HK-2 (cell line): ENCODE measurements around the gene KIAA1210.
A peak's percentile ranks its signal among the peaks of the same experiment; 100 is the strongest.

Experiments used
- DNase-seq: peaks from one replicate; pipeline ENCODE4 v3.0.0-alpha.2; 2018; ENCODE audit not compliant: unreplicated experiment

Gene KIAA1210

DNA sequence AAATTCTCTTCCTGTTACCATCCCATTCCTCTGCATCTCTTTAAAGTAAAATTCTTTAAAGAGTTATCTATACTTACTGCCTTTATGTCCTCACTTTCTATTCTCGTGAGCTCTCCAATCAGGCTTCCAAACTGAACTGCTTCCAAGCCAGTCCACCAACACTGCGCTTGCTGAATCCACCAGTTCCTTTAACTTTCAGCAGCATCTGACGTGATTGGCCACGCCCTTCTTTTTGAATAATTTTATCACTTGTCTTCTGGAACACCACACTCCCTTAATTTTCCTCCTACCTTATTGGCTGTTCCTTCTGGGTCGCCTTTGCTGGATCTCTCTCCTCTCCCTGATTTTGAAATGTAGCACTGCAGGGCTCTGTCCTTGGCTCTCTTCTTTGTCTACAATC, at the start of gene KIAA1210:
TSS of gene KIAA1210 (minus strand) at position 163 of the 400 bp plus-strand sequence. CDS start 4,170 bp downstream, outside the sequence.
- no peak for DNase-seq

DNA sequence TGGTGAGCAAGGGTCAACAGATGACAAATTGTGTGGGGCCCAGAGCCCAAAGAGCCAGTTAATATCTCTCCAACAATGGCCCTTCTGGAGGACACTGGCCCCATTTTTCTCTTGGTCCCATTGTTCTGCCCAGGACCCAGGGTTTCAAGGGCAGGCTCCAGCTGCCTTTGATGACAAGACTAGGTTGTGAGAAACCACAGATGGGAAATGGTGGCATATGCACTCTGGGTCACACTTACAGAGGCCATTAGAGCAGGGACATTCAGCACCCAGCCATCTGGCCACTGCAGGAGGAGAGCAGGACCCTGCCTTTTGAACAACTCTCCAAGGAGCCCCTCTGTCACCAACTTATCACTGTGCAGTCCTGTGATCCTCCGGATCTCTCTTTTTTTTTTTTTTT, 49.7 kb upstream of the KIAA1210 start:
- DNase-seq: no peak

DNA sequence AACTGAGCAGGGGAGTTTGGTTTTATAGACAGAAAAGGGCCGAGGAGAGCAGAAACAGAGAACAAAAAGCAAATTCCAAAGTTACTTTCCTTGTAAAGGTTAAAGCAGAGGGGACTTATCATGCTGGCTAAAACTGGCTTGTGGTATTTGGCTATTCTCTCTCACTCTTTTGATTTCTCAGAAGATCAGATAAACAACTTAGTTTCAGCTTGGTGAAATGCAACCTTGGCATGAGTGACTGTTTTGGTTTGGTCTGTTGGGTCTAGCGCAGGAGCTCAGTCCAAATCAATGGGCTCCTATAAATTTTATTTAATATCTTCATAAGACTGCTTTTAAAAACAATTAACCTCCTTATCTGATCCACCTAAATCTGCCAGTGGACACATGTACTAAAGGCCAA, 47.3 kb upstream of the KIAA1210 start:
- no peak for DNase-seq

DNA sequence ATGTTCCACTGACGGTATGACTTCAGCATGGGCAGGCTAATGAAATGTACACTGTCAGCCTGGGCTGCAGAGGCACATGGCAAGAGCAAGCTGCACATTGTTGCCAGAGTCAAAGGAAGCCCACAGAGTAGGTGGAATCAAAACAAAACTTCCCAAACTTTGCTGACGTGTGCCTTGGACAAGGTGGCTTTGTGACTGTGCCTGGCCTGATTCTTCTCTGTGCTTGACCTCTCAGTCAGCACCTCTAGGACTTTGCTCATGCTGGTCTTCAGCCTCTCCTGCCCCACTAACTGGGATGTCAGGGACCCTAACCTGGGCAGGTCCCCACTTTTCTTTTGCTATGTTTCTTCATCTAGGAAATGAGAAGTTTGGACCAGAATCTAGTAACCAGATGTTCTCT, 40.5 kb upstream of the KIAA1210 start:
- no peak for DNase-seq

DNA sequence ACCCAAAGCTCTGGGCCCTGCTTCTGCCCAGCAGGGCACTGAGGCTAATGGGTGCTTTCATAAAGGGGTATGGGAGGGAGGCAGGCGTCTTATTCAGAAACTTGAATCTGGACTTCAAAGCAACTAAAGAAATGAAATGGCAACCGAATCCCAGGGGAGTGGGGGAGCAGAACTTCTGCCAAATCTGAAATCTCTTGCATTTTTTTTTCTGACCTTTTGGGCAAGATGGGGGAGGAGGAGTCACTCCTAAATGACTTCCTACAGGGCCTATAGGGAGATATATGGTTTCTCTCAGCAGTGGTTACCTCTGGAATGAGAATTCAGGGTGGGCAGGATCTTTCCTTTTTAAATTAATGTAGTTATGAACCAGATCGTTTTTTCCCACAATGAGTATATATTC, 30.6 kb upstream of the KIAA1210 start:
- no peak for DNase-seq

DNA sequence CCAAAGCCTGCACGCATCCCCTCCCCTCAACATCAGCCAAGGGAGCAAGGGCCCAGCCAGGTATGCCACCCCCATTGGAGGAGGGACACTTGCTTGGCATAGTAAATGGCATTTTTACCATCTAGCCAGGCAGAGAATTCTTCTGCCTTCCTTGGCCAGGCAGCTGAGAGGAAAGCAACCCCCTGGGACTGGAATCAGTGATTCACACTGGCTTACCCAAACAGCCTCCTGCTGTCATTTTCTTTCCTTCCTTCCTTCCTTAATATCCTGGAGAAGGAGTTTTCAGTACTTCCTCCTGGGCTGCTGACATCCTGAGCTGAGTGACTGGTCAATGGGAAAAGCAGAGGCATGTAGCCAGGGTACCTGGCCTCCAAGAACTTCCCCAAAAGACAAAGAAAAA, 28.6 kb upstream of the KIAA1210 start:
- no peak for DNase-seq

DNA sequence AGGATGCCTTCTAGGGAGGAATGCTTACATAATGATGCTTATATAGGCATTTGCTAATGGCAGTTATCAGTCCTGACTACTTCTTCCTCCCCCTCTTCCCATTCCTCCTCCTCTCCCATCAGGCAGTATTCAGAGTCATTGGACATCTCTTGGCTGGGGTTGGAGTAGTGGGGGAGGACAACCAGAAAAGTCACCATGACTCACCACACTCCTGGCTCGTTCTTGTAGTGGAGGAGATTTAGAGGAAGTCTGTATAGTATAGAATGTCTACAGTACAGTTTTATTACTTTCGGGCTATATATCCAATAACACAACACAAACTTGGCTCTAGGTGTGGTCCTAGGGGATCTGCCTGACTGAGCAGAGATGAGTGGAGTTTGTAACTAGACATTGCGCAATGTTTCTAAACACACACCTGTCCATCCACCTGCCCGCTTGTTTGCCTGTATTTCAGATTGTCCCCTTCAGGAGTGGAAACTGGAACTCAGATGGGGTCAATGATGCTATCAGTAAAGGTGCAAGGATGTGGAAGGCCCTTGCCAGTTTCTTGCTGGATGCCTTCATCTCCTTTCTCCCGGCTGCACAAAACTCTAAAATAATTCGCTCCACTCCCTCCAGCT, 27.9 kb upstream of the KIAA1210 start:
- DNase-seq: peak; percentile 11

DNA sequence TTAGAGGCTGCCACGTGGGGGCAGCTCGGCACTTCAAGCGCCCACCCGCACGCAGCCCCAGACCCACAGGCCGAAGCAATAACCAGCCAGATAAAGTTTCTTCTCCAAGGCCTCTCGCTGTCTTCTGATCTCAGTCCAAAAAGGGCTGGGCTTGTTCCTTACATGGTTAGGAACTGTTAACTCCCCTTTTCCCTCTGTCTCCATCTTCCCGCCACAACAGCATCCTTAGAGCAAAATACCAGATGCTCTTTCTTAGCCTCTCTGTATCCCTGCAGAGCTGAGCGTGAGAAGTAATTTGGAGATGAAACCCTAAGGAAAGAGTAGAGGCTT, 23.4 kb upstream of the KIAA1210 start:
- no peak for DNase-seq

DNA sequence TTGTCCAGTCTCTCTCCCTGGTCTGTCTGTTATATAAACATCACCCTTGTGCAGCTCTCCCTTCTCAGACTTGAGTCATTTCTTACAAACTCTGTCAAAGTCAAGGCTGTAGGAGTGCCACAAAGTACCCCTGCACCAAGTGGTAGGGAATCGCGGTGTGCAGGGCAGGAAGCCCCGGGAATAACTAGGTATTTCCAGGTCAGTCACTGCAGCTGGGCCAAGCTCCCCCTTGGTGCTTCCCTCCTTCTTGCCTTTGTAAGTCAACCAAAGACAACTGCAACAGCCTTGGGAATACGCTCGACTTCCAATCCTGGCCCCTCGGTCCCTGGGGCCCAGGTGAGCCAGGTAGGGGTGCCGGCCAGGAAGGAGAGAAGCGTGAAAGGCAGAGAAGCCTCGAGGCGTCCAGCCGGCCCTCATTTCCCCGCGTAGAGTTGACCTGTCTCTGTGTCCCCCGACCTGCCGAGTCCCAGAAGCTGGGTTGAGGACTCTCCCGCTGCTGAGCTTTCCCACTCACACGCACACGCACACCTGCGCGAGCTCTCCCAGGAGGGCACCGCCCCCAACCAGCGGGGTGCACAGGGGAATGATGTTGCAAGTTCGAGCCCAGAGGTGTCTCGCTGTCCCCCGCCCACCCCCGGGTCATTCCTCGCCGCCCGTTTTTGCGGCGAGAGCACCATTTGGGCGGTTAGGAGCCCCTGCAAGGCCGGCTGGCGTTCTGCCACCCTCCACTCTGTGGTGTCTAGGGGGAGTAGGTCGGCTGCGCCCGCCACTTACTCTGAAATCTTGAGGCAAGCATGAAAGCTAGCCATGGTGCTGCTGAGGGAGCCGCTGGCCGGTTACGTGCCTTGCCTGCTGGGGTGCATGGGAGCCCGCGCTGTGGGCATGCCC, 22.8 kb upstream of the KIAA1210 start:
- DNase-seq: no peak

DNA sequence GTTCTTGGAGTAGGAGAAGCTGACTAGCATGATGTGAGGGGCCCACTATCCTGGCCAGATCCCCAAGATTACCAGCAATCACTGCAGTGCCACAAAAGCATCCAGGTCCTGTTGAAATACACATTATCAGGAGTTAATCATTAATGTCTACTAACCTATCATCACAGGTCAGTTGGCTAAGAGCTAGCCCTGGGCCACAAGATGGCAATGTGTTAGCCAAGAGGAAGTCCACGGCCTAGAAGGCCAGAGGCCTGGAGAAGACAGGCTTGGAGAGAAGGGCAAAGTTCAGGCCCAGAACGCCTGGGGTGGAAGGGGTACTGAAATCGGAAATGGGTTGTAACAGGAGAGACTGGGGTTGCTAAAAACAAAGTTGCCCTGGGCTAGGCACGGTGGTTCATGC, 19.9 kb upstream of the KIAA1210 start:
- no peak for DNase-seq

DNA sequence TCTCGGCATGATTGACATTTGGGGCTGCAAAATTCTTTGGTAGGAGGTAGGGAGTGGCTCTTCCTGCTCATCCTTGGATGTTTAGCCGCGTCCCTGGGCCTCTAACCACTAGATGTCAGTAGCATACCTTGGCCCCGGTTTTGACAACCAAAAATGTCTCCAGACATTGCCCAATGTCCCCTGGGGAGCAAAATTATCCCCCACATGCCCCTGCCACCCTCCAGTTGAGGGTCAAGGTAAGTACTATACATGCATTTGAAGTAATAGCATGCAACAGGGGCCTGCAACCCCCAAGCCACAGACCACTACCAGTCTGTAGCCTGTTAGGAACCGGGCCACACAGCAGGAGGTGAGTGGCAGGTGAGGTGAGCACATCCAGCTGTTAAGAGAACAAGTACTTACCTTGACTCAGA, 17.6 kb upstream of the KIAA1210 start:
- peak; percentile 5 for DNase-seq

DNA sequence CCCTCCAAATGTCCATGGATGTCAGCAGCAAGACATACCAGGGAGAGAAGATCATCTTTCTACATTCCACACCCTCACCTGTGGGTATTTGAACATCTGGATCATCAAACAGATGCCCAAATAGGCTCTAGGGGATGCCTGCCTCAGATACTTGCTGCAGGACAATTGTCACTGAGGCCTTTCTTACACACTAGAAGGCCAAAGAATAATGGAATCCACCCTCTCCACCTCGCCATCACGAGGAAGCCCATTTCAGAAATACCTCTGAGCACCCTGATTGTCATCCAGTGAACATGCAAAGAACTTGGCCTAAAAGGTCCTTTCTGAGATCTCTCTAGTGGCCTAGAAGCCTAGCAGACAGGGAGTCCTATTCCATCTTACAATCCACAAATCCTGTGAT, 6.9 kb upstream of the KIAA1210 start:
- DNase-seq: no peak

DNA sequence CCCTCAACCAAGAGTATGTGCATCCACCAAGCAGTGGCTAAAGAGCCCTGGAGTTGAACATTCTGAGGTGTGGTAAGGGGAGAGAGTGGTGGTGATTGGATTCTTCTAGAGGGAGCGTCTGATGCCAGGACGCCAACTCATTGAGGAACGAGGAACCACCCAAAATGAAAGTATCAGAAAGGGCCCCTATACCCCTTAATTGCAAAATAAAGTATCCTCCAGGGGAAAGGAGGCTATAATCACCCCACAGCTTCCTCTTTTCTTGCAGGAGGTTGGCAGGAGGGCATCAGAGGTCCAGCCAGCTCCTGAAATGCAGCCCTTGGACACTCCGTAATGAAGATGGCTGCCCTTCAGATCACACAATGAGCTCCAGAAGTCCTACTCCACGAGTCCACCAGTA, 5.3 kb upstream of the KIAA1210 start:
- no peak for DNase-seq

DNA sequence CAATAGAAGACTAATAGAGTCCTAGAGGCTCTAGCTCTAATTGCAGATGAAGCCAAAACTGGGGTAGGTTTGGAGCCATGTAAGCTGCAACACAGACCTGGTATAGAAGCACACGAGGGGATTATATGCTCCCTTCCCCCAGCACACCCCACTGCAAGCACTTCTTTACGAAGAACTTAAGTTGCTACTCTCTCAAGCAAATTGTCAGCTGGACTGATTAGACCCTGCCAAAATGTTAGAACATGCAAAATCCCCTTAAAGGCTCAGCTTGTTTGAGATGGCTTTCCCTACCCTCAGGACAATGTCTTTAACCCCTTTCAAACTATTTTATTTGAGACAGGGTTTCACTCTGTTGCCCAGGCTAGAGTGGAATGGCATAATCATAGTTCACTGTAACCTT, 4.7 kb upstream of the KIAA1210 start:
- no peak for DNase-seq

DNA sequence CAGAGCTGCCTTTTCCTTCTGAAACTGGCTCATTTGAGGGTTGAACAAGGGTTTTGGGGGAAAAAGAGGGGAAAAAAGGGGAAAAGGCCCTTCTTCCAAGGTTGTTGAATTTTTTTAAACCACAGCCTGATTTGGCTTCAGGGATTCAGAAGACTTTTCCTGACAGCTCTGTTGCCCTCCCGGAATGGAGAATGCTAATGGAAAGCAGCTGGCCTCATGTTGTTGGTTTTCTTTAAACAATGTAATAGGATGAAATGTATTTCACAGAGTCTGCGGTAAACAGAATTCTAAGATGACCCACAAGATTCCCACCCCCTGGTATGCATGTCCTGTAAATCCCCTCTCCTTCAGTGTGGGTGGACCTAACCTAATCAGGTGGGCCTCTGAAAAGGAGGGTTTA, 3.3 kb upstream of the KIAA1210 start:
- no peak for DNase-seq

DNA sequence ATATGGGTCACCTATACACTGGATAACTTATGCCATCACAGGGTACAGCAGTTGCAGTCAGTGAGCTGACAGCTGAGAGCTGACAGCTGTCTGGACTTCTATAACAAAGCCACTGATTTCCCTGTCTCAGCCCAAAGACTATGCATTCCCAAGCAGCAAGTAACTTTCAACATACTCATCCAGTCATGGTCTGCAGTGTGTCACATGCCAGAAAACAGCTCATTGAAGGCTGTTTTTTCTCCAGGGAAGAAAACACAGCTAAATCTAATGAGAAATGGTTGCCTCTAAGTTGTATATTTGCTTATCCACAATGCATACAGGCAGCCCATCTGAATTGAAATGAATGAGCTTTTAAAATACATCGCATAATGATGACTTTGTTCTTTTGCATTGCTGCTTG, 6.3 kb downstream of the KIAA1210 start:
- no peak for DNase-seq

DNA sequence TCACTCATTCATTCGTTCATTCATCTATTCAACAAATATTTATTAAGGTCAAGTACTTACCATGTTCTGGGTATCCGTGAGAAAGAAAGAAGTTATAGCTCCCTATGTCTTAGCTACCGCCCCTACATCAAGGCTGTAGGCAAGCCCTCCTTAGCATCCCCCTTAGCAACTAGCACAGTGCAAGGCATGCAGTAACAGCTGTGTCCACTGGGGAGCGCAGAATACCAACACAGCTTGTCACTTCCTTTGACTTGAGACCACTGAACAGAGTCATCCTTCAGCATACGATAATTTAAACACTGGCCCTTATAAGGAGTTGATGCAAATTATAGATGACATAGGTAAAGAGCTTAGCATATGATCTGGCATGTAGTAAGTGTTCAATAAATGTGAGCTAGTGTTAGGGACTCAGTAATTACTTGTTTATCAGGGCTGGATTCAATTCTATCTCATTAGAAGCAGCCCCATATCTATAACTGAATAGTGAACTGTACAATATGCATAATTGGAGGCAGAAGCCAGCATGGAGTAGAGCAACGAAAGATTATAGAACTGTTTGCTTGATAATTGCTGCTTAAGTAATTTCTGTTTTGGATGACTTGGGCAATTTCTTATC, 8.7 kb downstream of the KIAA1210 start:
- peak; percentile 30 for DNase-seq

DNA sequence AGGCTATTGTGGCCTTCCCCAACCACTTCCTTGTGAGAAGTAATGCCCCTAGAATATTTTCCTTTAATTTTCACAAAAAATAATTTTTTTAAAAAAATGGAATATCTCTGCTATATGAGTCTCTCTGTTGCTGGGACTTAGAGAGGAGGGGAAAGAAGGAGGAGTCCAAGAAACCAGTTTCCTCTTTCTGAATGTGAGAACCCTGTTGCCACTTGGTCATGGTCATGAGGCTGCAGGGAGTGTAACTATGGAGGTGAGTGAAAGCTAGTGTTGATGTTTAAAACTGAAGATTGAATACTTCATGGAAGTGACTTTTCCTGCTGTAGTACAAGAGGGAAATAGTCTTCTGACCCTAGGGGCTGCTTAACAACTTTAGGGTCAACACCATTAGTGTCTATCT, 20.4 kb downstream of the KIAA1210 start:
- no peak for DNase-seq

DNA sequence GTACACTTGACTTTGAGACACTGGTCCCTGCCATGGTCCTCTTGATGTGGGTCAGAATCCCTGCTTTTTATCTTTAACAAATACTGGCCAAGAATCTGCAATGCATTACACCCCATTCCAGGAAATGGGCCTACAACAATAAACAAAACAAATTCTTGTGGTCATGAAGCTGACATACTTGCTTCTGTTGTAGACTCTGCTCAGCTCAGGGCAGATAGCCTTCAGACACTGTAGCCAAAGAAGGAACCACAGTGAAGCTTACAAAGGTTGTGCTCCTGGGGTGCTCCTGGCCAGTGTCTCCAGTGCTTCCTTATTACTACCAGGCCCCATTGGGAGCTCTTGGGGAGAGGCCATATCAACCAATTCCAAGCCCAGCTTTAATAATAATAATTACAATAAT, 21.8 kb downstream of the KIAA1210 start:
- no peak for DNase-seq

DNA sequence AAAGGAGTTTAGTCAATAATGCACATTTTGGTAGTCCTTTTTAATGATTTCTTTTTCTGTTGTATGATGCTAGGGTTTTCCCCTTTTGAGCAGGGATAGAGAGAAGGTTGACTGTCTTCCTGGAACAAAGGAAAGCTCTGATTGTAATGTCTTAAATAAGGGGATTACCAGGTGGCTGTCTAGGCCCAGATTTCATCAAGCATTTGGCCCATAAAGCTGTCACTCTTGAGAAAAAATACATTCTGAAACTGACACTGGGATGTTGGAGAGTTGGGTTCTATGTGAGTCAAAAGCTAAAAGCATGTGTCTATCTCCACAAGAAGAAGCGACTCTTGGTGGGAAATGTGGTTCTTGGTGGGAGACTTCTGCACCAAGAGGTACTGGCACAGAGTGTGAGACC, 26.4 kb downstream of the KIAA1210 start:
- no peak for DNase-seq

DNA sequence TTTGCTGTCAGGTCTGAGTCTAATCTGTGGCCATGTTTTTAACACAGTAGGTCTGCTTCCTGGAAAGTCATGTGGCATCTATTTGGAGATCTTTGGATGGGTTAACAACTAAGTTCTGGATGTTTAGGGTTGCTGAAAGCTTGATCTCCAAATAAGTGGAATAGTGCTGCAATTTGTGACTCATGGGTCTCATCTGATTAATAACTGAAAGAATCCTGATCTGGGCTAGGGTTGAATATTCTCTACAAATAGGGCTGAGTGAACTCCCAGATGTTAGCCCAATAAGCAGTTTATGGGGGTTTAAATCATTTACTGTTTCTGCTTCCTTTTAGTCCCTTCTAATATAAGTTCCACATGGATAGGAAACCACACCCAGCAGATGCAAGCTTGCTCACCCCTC, 31.7 kb downstream of the KIAA1210 start:
- DNase-seq: no peak

DNA sequence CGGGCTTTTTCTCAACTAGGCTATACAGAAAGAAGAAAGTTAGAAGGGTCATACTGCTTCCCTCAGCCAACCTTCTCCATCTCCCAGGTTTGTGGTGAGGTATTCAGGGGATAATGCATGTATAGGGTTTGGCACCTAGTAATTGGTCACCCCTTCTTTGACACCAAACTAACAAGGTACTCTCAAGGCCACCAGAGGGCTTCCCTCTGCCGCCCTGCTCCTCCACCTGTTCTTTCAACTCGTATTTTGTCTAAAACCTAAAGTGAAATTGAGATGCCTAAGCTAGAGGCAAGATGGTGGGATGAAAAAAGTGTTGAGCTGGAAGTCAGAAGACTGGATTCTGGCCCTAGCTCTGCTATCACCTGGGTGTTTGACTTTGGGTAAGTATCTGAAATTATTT, 32.8 kb downstream of the KIAA1210 start:
- DNase-seq: no peak
